ENCODE data around the gene ARMC3. TPM values are rescaled to one million over a fixed set of nuclear protein-coding genes. Genes with fewer than 3 reads are reported as not detected.

Gene ARMC3
- total and polyA plus RNA-seq, 2 donors (not counting 1 experiment from before 2014, with no cell fraction given): not detected

GRCh38 chr10:22992075-22992474, 64.2 kb downstream of the ARMC3 start:
- Histone ChIP-seq H3K27ac (ENCODE audit: low read length in 2 of 2) (no peak overlapping the region), H3K4me1 (ENCODE audit: control insufficient read depth in 2 of 2, insufficient read depth in 2 of 2, low read length in 2 of 2) (no peaks in the 10 kb centered on the region), H2AFZ (ENCODE audit: insufficient read depth, low read depth, low read length, poor library complexity, severe bottlenecking) (no peak overlapping the region), H4K20me1 (ENCODE audit: control insufficient read depth, insufficient read depth, low read length, poor library complexity, severe bottlenecking) (no peaks in the 10 kb centered on the region), H3K79me2 (ENCODE audit: control insufficient read depth, insufficient read depth, low read length) (no peaks in the 10 kb centered on the region), H3K9me3 (ENCODE audit: control extremely low read depth in 1 of 3, control insufficient read depth in 2 of 3, insufficient read depth in 1 of 3, low read length in 2 of 3) (no peaks in the 10 kb centered on the region), H3K4me2 (replicated peaks; ENCODE audit: low read depth, low read length, poor library complexity, severe bottlenecking) (no peak overlapping the region), H3K4me3 (ENCODE audit: control extremely low read depth in 1 of 5, extremely low read depth in 1 of 5, insufficient read depth in 1 of 5, low read depth in 2 of 5, low read length in 4 of 5) (no peak overlapping the region), H3K9ac (ENCODE audit: low read length) (no peak overlapping the region), H3K27me3 (replicated peaks in 1 of 4; ENCODE audit: control extremely low read depth in 1 of 4, control insufficient read depth in 3 of 4, insufficient read depth in 4 of 4, low read length in 3 of 4) (peaks cover 0 to 4% (median 2%) of the 10 kb centered on the region in 4 experiments), H3K36me3 (replicated peaks in 1 of 2; ENCODE audit: control extremely low read depth in 1 of 2, control insufficient read depth in 1 of 2, extremely low read depth in 1 of 2, insufficient read depth in 2 of 2, low read length in 1 of 2) (no peaks in the 10 kb centered on the region)
- Mint-ChIP-seq H3K27ac (no peak overlapping the region), H3K9me3 (ENCODE audit: insufficient read depth) (no peaks in the 10 kb centered on the region), H3K4me3 (no peak overlapping the region), H3K4me1 (peaks cover 6% of the 10 kb centered on the region), H3K27me3 (peaks cover 36% of the 10 kb centered on the region)
- DNase-seq (no peak), ATAC-seq (ENCODE audit: low read depth) (no peak)
- intact Hi-C loops (cut with micrococcal nuclease): no loop called here
- ChIA-PET POLR2A (no interaction called here), CTCF (interaction anchor here (0.6 to 7.6 kb wide), 4 partner anchors 417 to 999 kb away, joined by 3 to 112 read pairs (median 53); no protein-coding TSS in a partner anchor)
- WGBS (ENCODE audit: insufficient coverage): 71% methylated on average over 3 of the region's 5 CpGs
- no peak for TF ChIP-seq CTCF (IDR thresholded peaks at IDR 0.05)
- no peak for TF ChIP-seq EZH2 (IDR thresholded peaks at IDR 0.05; ENCODE audit: borderline replicate concordance, insufficient read depth, low read depth, low read length, poor library complexity, severe bottlenecking)

- H3K4me3 Mint-ChIP-seq: no peak overlapping the region
- Histone ChIP-seq H3K27me3 (replicated peaks in 1 of 4; ENCODE audit: control extremely low read depth in 1 of 4, control insufficient read depth in 3 of 4, insufficient read depth in 4 of 4, low read length in 3 of 4) (peaks cover 0 to 4% (median 2%) of the 10 kb centered on the region in 4 experiments), H3K36me3 (replicated peaks in 1 of 2; ENCODE audit: control extremely low read depth in 1 of 2, control insufficient read depth in 1 of 2, extremely low read depth in 1 of 2, insufficient read depth in 2 of 2, low read length in 1 of 2) (no peaks in the 10 kb centered on the region), H3K4me2 (replicated peaks; ENCODE audit: low read depth, low read length, poor library complexity, severe bottlenecking) (no peak overlapping the region), H3K79me2 (ENCODE audit: control insufficient read depth, insufficient read depth, low read length) (no peaks in the 10 kb centered on the region), H3K4me3 (ENCODE audit: control extremely low read depth in 1 of 5, extremely low read depth in 1 of 5, insufficient read depth in 1 of 5, low read depth in 2 of 5, low read length in 4 of 5) (no peak overlapping the region), H4K20me1 (ENCODE audit: control insufficient read depth, insufficient read depth, low read length, poor library complexity, severe bottlenecking) (no peaks in the 10 kb centered on the region), H3K9ac (ENCODE audit: low read length) (no peak overlapping the region), H2AFZ (ENCODE audit: insufficient read depth, low read depth, low read length, poor library complexity, severe bottlenecking) (no peak overlapping the region), H3K9me3 (ENCODE audit: control extremely low read depth in 1 of 3, control insufficient read depth in 2 of 3, insufficient read depth in 1 of 3, low read length in 2 of 3) (no peaks in the 10 kb centered on the region), H3K27ac (ENCODE audit: low read length in 2 of 2) (no peak overlapping the region), H3K4me1 (ENCODE audit: control insufficient read depth in 2 of 2, insufficient read depth in 2 of 2, low read length in 2 of 2) (no peaks in the 10 kb centered on the region)
- intact Hi-C loops (cut with micrococcal nuclease): no loop called here
- POLR2A ChIA-PET: no interaction called here
- no peaks in the 10 kb centered on the region for H3K9me3 Mint-ChIP-seq (ENCODE audit: insufficient read depth)
- peaks cover 6% of the 10 kb centered on the region for H3K4me1 Mint-ChIP-seq
- DNase-seq: no peak
- TF ChIP-seq CTCF (IDR thresholded peaks at IDR 0.05) (no peak), EZH2 (IDR thresholded peaks at IDR 0.05; ENCODE audit: borderline replicate concordance, insufficient read depth, low read depth, low read length, poor library complexity, severe bottlenecking) (no peak)
- 94% methylated on average over 7 of the region's 8 CpGs for WGBS (ENCODE audit: insufficient coverage)
- H3K27ac Mint-ChIP-seq: no peak overlapping the region
- no peak for ATAC-seq (ENCODE audit: low read depth)
- peaks cover 36% of the 10 kb centered on the region for H3K27me3 Mint-ChIP-seq
- CTCF ChIA-PET: interaction anchor here (1.5 to 7.6 kb wide), 3 partner anchors 418 to 1000 kb away, joined by 3 to 112 read pairs (median 103); no protein-coding TSS in a partner anchor
Observed at GRCh38 chr10:22992621-22993020, 64.8 kb downstream of the ARMC3 start.
